RPMI8226 (cell line): ENCODE data around the gene FAM83E.
A peak's percentile ranks its signal among the peaks of the same experiment; 100 is the strongest.
"Not testable (repeated sequence)": the region's sequence is repeated elsewhere in the genome, so short reads cannot be mapped to it uniquely, and the experiment has no call there.

ENCODE experiments used
- DNase-seq: peaks from one replicate; pipeline ENCODE4 v3.0.0-alpha.2; 2015

The FAM83E gene

GRCh38 chr19:48614436-48615230 lies at the start of gene FAM83E:
TSS of gene FAM83E (minus strand) at chr19:48615076. CDS start at chr19:48613372, 1,704 bp downstream.
- no peak for DNase-seq

DNA sequence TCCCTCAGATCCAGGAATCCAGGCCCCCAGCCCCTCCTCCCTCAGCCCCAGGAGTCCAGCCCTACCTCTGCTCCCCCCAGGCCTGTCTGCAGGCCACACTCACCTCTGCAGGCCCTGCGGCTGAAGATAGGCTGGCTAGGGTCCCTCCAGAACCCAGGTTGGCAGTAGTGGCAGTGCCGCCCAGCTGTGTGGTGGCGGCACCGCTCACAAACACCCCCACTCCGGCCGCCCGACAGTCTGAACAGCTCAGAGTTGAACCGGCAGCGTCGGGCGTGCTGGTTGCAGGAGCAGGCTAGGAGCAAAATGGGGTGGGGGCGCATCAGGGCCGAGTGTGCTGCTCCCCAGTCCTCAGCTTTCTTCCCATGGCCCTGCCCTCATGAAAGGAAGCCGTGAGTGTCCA lies 49.6 kb upstream of the FAM83E start:
- no peak for DNase-seq

GRCh38 chr19:48663667-48664066 lies 48.8 kb upstream of the FAM83E start:
- no peak for DNase-seq

GRCh38 chr19:48661711-48662090 lies 46.8 kb upstream of the FAM83E start:
- DNase-seq: no peak

DNA sequence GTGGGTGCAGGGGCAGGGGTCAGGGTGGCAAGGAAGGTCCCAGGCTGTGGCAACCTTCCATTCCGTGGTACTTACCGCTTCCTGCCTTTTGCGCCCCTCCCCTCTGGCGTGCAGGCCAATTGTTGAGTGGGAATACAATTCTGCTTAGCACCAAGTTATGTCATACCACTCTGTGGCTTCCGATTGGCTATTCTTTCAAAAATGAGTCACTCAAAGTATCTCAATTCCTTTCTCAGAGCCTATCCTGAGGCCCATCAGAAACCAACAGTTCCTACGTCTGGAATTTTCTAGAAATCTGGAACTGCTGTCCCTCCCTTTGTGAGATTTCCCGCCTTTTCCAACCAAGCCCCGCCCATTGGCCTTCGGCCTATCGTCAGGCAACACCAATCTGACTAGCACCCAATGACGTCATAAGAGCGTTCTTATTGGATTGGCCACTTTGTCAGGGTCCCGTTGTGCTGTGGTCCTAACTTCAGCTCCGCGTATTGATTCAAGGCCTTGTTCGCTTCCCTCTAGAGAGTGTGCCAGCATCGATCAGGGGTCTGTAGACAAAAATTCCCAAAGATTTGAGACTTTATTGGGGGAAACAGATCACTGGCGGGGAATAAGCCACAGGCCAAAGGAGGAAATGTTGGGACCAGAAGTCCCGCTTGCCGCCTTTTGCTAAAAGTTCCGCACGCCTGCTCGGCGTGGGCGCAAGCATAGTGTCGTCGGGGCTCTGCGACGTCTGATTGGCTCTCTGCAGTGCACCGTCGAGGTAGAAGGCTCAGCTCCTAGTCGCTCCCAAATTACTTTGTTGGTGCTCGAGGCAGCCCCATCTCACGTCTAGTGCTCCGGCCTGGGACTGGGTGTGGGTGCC lies 46.2 kb upstream of the FAM83E start:
- DNase-seq: peak; percentile 80

DNA sequence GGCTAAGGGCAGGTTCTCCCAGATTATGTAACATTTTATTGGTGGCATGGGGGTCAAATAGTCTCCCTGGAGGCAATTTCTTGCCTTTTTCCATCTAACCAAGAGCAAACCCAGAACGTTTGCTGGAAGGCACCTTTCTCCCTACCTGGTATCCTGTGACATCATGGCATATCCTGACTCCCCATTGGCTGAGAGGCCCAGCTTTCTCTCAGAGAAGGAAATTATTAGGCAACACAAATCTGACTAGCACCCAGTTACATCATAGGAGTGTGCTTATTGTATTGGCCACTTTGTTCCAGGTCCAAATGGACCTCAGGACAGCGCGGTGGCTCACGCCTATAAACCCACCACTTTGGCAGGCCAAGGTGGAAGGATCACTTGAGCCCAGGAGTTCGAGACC lies 44.9 kb upstream of the FAM83E start:
- no peak for DNase-seq

- DNase-seq: no peak
These were observed 43.6 kb upstream of the FAM83E start for GRCh38 chr19:48658483-48658882.

GRCh38 chr19:48657828-48658227 lies 43.0 kb upstream of the FAM83E start:
- DNase-seq: not testable (repeated sequence)

DNA sequence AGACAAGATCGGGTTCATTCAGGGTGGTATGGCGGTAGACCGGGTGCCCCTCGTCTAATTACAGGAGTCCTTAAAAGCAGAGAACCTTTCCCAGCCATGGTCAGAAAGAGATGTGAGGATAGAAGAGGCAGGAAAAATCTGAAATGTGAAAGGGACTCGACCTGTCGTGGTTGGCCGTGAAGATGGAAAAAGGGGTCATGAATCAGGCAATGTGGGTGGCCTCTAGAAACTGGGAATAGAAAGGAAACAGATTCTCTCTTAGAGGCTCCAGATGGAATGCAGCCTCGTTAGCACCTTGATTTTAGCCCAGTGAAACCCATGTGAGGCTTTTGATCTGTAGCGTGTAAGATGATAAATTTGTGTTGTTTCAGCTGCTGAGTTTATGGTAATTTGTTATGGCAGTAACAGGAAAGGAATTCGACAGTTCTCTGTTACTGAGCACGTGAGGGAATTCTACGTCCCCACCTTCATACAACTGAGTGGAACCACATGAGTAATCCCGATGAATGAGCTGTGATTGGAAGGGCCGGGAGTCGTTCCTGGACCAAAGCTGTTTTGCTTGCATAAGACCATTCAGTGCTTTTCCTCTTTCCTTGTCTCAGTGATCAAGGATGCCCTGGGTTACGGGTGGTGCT lies 42.1 kb upstream of the FAM83E start:
- DNase-seq: no peak

GRCh38 chr19:48654299-48655059 lies 39.6 kb upstream of the FAM83E start:
- DNase-seq: peak; percentile 91

DNA sequence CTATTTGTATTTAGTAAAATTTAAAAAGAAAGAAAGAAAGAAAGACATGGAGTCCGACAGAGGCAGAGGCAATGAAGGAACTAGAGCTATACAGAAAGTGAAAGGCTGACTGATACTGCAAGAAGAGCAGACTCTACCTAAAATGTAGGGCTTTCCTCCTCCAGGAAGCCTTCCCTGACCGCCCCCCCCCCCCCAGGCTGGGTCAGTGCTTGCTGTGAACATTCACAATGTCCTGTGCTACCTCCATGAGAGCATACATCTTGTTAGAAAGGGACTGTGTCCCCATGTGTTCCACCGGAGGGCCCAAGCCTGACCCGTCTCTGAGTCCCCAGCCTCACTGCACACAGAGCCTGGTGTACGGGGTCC lies 36.8 kb upstream of the FAM83E start:
- no peak for DNase-seq

DNA sequence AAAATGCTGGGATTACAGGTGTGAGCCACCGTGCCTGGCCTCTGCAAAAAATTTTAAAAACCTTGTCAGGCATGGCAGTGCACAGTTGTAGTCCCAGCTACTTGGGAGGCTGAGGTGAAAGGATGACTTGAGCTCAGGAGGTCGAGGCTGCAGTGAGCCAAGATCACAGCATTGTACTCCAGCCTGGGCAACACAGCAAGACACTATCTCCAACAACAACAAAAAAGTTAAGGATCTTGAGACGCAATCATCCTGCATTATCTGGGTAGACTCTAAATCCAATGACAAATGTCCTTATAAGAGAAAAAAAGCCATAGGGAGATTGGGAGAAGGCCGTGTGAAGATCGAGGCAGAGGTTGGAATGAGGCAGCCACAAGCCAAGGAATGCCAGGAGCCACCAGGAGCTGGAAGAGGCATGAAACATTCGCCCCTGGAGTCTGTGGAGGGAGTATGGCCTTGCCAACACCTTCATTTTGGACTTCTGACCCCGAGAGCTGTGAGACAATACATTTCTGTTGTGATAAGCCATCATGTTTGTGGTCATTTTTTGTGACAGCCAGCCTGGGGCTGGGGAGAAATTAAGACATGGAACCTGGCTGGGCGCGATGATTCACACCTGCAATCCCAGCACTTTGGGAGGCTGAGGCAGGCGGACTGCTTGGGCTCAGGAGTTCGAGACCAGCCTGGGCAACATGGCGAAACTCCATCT lies 36.3 kb upstream of the FAM83E start:
- DNase-seq: no peak

- no peak for DNase-seq
These were observed 33.3 kb upstream of the FAM83E start for GRCh38 chr19:48648134-48648533.

GRCh38 chr19:48646722-48647216 lies 31.9 kb upstream of the FAM83E start:
- no peak for DNase-seq

GRCh38 chr19:48646001-48646721 lies 31.3 kb upstream of the FAM83E start, which contains the start of gene CA11:
TSS of gene CA11 (minus strand) at chr19:48646187. CDS start at chr19:48645632, 555 bp downstream.
- DNase-seq: peak; percentile 88

DNA sequence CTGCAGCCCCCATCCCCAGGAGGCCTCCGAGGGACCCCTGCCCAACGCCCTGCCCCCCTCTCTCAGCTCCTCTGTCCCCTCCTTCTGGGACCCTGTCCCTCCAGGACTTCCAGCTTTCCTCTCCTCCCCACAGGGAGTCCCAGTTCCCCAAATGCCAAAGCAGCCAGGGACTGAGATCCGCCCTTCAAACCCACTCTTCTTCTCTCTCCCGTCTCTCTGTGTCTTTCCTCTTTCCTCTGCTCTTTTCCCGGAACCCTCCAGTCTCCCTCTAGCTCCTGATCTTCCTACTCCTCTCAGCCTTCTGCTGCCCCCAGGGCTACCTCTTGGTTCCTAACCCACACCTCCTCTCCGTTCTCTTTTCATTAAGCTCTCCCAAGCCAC lies 30.7 kb upstream of the FAM83E start:
- DNase-seq: no peak

GRCh38 chr19:48644839-48645619 lies 30.2 kb upstream of the FAM83E start:
- peak; percentile 79 for DNase-seq

- DNase-seq: no peak
These were observed 29.5 kb upstream of the FAM83E start for GRCh38 chr19:48644355-48644754.

DNA sequence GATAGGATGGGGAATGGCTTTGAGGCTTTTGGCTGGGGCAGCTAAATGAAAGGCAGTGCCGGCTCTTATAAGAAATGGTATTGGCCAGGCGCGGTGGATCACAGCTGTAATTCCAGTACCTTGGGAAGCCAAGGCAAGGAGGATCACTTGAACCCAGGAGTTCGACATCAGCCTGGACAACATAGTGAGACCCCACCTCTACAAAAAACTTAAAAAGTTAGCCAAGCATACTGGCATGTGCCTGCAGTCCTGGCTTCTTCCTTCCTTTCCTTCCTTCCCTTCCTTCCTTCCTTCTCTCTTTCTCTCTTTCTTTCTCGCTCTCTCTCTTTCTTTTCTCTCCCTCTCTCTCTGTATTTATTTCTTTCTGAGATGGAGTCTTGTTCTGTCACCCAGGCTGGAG lies 28.0 kb upstream of the FAM83E start:
- no peak for DNase-seq

DNA sequence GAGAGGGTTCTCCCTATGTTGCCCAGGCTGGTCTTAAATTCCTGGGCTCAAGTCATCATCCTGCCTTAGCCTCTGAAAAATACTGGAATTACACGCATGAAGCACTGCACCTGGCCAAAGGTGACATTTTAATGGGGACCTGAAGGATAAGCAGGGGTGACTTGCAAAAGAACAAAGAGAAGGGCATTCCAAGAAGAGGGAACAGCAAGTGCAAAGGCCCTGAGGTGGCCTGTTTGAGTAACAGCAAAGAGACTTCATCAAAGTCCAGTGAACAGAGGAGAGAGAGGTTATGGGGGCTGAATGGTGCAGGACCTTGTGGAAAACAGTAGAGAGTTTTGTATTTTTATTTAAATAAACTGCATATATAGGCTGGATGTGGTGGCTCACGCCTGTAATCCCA lies 27.0 kb upstream of the FAM83E start:
- DNase-seq: no peak
